ENCODE measurements around the gene WHAMM. TPM values are rescaled to one million over a fixed set of nuclear protein-coding genes. Genes with fewer than 3 reads are reported as not detected.

Gene WHAMM
- total RNA-seq, 4 donors from 2014 or later = 9.6 to 17.4 (median 14.2) TPM

DNA sequence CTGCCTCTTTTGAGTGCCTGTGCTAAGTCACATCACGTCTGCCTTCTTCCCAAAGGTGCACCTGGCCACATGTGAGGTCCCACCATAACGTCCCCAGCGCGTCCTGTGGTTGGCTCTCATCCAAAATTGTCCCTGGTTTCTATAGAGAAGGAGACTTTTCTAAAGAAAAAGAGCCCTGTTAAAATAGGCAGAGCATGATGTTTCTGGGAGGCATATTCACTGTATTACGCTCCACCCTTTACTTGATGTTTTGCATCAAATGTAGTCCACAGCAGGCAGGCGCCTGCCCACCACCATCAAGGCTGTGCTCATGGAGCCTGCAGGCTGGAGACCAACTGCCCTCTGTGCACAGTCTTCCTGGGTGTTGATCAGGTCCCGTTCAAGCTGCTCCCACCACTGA is 36.3 kb downstream of the WHAMM start:
- Histone ChIP-seq H3K9me3 (peaks cover 0 to 2% (median 0%) of the 10 kb centered on the region in 4 donors), H3K36me3 (peaks cover 0 to 11% (median 0%) of the 10 kb centered on the region in 4 donors), H3K4me1 (peaks cover 6 to 15% (median 13%) of the 10 kb centered on the region in 4 donors), H3K4me3 (no peak overlapping the region), H3K27ac (replicated peaks in 1 of 4) (no peak overlapping the region), H3K27me3 (no peaks in the 10 kb centered on the region)
- DNase-seq (ENCODE audit: extremely low spot score) = no peak
- WGBS = 83% methylated on average over 7 of the region's 7 CpGs
- TF ChIP-seq POLR2AphosphoS5 (IDR thresholded peaks at IDR 0.05) (no peak), POLR2A (IDR thresholded peaks at IDR 0.05; ENCODE audit: low read depth) (no peak), EP300 (IDR thresholded peaks at IDR 0.05) (no peak)
- TF ChIP-seq, protein P1, sequence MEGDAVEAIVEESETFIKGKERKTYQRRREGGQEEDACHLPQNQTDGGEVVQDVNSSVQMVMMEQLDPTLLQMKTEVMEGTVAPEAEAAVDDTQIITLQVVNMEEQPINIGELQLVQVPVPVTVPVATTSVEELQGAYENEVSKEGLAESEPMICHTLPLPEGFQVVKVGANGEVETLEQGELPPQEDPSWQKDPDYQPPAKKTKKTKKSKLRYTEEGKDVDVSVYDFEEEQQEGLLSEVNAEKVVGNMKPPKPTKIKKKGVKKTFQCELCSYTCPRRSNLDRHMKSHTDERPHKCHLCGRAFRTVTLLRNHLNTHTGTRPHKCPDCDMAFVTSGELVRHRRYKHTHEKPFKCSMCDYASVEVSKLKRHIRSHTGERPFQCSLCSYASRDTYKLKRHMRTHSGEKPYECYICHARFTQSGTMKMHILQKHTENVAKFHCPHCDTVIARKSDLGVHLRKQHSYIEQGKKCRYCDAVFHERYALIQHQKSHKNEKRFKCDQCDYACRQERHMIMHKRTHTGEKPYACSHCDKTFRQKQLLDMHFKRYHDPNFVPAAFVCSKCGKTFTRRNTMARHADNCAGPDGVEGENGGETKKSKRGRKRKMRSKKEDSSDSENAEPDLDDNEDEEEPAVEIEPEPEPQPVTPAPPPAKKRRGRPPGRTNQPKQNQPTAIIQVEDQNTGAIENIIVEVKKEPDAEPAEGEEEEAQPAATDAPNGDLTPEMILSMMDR (IDR thresholded peaks at IDR 0.05) = no peak
- intact Hi-C loops (cut with DNase I) = loop anchor here (5.0 kb wide), 1 partner anchor 167 kb away; the partner anchor contains the start of gene C15orf40

DNA sequence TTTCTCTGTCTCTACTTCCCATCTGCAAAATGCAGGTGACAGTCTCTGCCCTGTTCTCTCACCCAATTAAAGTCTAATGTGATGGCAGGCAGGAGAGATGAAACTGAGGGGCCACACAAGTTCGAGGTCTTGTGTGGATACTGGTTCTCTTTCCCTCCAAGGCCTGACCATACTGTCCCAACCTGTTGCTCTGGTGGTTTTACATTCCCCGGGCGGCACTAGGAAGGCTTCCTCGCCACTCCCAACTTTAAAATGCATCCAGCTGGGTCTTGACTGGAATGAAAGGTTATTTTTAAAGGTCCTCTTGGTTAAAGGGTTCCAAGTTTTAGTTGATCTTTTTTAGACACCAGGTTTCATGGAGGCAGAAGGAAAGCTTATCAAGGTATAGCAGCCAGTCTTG is 37.2 kb downstream of the WHAMM start:
- peaks cover 6 to 15% (median 13%) of the 10 kb centered on the region in 4 donors for H3K4me1 ChIP-seq
- no peaks in the 10 kb centered on the region for H3K27me3 ChIP-seq
- H3K36me3 ChIP-seq = peaks cover 0 to 18% (median 2%) of the 10 kb centered on the region in 4 donors
- TF ChIP-seq POLR2AphosphoS5 (IDR thresholded peaks at IDR 0.05) (no peak), EP300 (IDR thresholded peaks at IDR 0.05) (no peak), POLR2A (IDR thresholded peaks at IDR 0.05; ENCODE audit: low read depth) (no peak)
- TF ChIP-seq, protein P1 (IDR thresholded peaks at IDR 0.05) = no peak
- H3K9me3 ChIP-seq = peaks cover 0 to 2% (median 0%) of the 10 kb centered on the region in 4 donors
- intact Hi-C loops (cut with DNase I) = loop anchor here (5.0 kb wide), 1 partner anchor 166 kb away; the partner anchor contains the start of gene C15orf40
- 92% methylated on average over 4 of the region's 4 CpGs for WGBS
- no peak overlapping the region for H3K27ac ChIP-seq (replicated peaks in 1 of 4)
- no peak for DNase-seq (ENCODE audit: extremely low spot score)
- no peak overlapping the region for H3K4me3 ChIP-seq

DNA sequence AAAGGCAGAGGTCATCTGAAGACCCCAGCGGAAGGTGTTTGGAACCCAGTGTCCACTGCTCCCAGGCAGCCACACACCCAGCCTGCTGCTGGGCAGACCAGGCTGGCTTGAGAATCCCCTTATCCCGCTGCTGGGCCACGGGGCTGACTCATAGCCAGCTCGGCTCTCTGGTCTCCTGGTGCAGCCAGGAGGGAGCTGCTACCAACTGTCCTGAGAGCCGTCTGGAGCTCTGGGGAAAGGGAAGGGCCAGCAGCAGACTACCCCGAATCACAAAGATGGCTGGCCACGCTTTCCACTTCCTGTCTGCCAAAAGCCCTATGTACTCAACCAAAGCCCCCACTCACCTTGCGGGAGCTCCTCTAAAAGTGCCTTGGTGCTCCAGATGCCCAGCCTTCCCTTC is 38.3 kb downstream of the WHAMM start:
- Histone ChIP-seq H3K36me3 (peaks cover 0 to 24% (median 4%) of the 10 kb centered on the region in 4 donors), H3K27ac (replicated peaks in 1 of 4) (no peak overlapping the region), H3K4me3 (no peak overlapping the region), H3K27me3 (no peaks in the 10 kb centered on the region), H3K9me3 (peaks cover 0 to 2% (median 0%) of the 10 kb centered on the region in 4 donors), H3K4me1 (peaks cover 6 to 15% (median 13%) of the 10 kb centered on the region in 4 donors)
- DNase-seq (ENCODE audit: extremely low spot score) = peak; percentile 62
- WGBS = 75% methylated on average over 5 of the region's 8 CpGs
- intact Hi-C loops (cut with DNase I) = loop anchor here (5.0 kb wide), 1 partner anchor 165 kb away; the partner anchor contains the start of gene C15orf40
- no peak for TF ChIP-seq EP300 (IDR thresholded peaks at IDR 0.05)
- TF ChIP-seq, protein P1 (IDR thresholded peaks at IDR 0.05) = no peak
- no peak for TF ChIP-seq POLR2AphosphoS5 (IDR thresholded peaks at IDR 0.05)

DNA sequence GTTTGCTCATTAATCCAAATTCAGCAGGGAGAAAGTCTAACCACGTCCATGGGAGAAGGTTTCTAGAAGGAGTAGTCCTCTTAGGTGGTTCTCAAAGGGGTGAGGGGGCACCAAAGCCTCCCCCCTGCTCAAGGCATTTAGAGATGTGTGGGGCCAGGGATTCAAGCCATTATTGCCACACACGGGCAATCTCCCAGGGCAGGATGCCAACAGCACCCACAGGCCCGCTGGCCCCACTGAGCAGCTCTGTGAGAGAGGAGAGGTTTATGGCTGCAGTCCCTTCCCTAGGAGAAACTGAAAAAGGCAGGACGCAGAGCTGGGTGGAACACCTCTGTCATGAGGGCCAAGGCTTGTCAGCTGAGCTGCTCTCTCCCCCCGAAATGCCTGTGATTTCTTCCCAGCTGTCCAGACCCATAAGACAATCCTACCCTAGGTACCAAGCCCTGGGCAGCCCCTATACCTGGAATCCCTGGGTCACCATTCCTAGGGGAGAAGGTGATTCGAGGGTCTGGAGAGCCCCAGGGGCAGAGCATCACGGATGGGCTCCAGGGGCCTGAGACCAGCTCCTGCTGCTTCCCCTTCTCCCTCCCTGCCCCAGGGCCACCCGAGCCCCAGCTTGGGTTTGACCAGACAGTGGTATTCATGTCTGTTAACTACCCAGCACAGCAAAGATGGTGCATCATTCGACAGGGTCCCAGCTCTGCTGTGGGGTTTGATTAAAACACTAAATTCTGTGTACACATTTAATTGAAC is 39.0 kb downstream of the WHAMM start:
- Histone ChIP-seq H3K36me3 (peaks cover 0 to 24% (median 4%) of the 10 kb centered on the region in 4 donors), H3K27me3 (no peaks in the 10 kb centered on the region), H3K4me1 (peaks cover 6 to 15% (median 13%) of the 10 kb centered on the region in 4 donors), H3K4me3 (no peak overlapping the region), H3K9me3 (peaks cover 0 to 2% (median 0%) of the 10 kb centered on the region in 4 donors), H3K27ac (replicated peaks in 1 of 4) (no peak overlapping the region)
- TF ChIP-seq EP300 (IDR thresholded peaks at IDR 0.05) (no peak), POLR2A (IDR thresholded peaks at IDR 0.05; ENCODE audit: low read depth) (no peak), POLR2AphosphoS5 (IDR thresholded peaks at IDR 0.05) (no peak)
- TF ChIP-seq, protein P1 (IDR thresholded peaks at IDR 0.05) = no peak
- WGBS = 89% methylated on average over 7 of the region's 9 CpGs
- intact Hi-C loops (cut with DNase I) = loop anchor here (5.0 kb wide), 1 partner anchor 164 kb away; the partner anchor contains the start of gene C15orf40
- DNase-seq (ENCODE audit: extremely low spot score) = peak; percentile 17
